HG02852 (cell line): ENCODE data around the gene C19orf85.

Source experiments
- ATAC-seq: cut with Tn5 transposase; IDR thresholded peaks from one replicate; pipeline ENCODE4 v1.9.1; 2021; ENCODE audit warnings: mild to moderate bottlenecking, moderate library complexity; ENCODE audit not compliant: unreplicated experiment

C19orf85 gene

DNA sequence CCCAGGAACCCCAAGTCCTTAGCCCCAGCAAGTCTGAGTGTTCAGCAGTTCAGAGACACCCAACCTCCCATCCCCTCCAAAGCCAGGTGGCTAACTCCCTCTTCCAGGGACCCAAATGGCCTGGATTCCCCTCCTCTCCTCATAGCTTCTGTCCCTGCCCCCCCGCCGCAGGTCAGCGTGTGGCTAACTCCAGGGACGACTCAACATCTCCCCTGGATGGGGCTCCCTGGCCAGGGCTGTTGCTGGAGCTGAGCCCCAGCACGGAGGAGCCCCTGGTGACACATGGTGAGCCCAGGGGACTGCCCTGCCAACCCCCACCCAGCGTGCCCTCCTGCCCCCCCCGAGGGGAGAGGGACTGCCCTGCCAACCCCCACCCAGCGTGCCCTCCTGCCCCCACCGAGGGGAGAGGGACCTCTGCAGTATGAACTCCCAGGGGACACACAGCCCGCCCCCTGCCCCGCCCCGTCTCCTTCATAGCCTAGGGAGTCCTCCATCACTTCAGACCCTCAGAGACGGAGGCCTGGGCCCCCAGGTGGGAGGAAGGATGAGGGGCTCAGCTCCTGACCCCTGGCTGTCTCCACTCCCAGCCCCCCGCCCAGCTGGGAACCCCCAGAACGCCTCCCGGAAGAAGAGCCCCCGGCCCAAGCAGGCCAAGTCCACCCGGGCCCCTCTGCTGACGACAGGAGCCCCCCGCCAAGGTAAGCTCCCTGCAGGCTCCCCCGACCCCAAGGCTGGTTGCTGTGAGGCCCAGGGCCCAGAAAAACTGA is 25.3 kb upstream of the C19orf85 start:
- ATAC-seq, result no peak

DNA sequence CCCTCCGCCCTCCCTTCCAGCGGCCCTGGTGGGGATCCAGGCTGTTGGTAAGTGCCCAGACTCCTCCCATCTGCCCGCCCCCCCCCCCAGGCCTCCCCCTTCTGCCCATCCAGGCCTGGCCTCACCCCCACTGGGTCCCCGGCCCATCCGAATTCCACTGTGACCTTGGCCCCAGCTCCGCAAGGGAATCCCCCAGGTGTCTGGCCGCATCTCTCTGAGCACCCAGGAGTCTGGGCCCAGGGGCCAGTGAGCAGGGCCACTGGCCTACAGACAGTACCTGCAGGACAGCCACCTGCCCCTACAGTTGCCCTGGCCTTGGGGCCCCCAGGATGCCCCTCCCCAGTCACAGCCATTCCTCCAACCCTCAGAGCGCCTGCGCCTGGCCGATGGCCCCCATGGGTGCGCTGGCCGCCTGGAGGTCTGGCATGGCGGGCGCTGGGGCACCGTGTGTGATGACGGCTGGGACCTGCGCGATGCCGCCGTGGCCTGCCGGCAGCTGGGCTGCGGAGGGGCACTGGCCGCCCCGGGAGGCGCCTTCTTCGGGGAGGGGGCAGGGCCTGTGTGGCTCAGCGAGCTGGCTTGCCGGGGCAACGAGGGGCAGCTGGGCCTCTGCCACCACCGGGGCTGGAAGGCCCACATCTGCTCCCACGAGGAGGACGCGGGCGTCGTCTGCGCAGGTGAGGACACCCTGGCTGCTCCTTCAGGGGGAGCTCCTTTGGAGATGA is 24.6 kb upstream of the C19orf85 start:
- no peak for ATAC-seq

DNA sequence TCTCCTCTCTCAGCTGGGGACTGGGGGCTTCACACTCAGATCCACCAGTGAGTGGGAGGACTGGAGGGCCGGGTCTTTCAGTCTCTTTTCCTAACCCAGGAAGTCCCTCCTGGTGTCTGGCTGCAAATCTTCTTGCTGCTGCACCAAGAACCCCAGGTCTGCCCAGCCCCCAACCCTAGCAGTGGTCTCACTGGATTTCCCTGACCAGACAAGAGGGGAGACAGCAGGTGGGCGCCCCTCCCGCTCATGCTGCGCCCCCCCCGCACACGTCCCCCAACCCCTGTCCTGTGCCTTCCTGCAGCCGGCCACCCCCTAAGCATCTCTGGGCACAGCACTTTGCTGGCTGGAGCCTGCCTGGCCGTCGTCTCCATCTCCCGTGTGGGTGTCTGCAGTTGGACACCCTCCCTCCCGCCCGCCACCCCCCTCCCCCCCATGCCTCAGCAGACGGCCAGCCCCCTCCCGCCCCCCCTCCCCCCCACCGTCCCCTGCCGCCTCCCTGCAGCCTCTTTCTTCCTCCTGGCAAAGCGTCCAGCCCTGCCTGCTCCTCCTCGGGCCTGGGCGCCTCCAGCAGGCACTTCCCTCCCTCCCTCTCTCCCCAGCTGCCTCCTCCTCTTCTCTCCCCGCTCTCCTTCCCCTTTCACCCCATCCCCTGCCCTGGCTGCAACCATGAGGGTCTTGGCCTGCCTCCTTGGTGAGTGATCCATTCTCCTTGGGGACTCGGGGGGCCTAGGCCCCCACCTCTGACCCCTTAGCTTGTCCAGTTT is 23.6 kb upstream of the C19orf85 start, which contains the start of gene SSC5D:
Gene SSC5D, plus strand, starts transcription at position 513 of the 764 bp plus-strand sequence. Its CDS starts 154 bp downstream, at position 667.
- no peak for ATAC-seq

DNA sequence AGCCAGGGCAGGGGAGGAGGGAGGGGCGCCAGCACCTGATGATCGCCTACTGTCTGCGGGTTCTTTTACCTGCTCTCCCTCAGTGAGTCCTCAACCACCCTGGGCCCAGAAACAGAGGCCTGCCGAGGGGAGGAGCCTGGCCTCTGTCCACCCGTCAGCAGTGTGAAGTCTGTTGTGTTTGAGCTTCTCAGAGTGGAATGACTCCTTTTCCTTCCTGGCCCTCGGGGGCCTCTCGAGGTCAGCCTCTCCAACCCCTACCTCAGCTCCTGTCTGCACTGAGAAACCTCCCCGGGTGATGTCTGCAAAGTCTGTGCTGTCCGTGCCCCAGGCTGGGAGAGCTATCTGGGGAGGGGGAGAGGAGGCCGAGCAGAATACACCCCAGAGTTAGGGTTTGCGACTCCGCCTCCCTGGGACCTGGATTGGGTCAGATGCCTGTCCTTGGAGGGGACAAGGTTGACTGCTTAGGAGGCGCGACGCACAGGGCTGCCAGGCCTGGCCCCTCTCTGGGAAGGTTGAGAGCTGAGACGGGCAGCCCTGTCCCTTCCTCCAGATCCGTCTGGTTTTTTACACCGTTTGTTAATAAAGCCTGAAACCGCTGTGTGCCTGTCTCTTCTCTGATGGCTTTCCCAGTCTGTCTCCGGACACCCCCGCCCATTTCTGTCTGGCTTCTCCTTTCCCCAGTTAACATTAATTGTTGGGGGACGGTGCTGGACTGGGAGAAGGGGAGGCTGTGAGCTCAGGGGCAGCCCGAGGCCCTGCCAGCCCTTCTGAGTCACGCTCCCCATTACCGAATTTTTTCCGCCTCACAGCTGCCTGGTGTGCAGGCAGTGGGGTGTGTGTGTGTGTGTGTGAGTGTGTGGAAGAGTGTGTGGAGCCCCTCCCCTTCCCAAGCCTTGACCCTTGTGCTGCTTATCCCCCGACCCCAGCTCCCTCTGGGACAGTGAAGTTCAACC is 22.7 kb upstream of the C19orf85 start:
- ATAC-seq, result no peak

DNA sequence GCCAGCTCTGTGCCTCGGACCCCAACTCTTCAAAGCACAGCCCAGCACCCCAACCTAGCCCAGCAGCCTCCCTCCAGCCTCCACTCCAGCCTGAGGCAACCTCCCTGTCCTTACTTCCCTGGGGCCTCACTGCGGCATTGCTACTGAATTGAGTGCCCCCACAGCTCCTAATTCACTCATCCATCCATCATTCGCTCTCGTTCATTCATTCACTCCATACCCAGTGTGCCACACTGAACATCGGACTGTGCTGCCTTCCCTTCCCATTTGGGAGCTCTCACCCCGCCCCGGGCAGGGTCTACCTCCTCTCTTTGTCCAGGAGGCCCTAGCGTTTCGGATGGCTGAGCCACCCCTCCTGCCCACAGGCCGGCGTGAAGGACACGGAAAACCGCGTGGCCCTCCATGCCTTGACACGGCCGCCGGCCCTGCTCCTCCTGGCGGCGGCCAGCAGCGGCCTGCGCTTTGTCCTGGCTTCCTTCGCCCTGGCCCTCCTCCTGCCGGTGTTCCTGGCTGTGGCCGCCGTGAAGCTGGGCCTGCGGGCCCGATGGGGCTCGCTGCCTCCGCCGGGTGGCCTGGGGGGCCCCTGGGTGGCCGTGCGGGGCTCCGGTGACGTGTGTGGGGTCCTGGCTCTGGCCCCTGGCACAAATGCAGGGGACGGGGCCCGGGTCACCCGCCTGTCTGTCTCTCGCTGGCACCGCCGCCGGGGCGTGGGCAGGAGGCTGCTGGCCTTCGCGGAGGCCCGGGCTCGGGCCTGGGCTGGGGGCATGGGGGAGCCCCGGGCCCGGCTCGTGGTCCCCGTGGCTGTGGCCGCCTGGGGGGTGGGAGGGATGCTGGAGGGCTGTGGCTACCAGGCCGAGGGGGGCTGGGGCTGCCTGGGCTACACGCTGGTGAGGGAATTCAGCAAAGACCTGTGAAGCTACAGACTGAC is 21.8 kb upstream of the C19orf85 start:
- no peak for ATAC-seq

DNA sequence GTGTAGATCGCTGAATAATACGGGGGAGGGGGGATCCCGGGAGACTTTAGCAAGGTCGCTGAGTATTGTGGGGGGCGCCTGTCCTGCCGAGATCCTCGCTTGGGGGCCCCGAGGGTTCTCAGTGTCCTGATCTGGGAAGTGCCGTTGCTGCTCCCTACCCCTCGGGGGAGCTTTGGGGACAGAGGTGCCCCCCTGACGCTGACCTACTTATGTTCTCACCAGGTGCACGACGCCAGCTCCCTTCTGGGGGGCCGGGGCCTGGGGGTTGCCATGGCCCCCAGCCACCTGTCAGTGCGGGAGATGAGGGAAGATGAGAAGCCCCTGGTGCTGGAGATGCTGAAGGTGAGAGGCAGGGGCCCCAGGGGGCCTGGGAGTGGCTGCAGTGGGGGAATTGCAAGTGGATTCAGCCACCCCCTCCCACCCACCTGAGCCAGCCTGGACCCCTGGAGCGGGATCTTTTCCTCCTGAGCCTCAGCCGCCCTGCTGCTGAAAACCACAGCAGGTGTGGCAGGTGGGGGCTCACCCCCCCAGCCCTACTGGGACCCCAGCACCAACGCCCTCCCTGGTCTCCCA is 21.0 kb upstream of the C19orf85 start:
- no peak for ATAC-seq

DNA sequence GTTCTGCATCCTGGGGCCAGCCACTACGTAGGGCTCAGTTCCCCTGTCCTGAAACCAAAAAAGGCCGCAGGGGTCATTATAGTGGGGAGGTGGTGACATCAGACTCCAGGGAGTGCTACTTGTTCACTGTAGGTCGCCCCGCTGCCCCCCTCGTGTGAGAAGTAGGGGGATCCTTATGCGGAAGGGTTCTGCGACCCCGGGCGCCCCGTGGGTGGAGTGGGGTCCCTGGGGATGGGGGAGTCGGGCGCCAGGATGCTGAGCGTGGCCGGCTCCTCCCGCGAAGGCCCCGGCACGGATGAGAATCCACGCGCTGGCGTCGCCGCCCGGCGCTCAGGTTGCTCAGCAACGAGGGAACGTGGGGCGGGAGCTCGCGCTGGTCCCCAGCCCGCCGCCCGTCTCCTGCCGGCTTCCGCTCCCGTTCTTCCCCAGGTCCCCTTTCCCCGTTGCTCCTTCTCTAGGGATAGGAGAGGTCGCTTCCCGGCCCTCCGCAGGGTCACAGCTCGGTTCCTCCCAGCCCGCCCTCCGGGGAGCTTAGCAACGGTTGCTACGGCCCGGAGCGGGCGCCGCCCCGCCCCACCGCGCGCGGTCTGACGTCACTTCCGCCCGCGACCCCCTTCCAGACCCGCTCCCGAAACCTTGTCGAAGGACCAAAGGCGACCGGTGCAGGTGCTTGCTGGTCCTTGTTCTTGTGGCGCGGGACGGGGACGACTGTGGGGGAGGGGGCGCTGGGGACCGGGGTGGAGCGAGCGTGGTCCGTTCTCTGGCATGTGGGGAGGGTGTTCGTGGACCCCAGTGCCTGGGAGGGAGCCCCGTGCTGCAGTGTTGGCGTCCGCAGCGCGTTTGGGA is 20.3 kb upstream of the C19orf85 start, which contains the start of gene NAT14:
Gene NAT14, plus strand, starts transcription at position 596 of the 846 bp plus-strand sequence. CDS start 521 bp downstream, outside the sequence.
- ATAC-seq, result no peak

DNA sequence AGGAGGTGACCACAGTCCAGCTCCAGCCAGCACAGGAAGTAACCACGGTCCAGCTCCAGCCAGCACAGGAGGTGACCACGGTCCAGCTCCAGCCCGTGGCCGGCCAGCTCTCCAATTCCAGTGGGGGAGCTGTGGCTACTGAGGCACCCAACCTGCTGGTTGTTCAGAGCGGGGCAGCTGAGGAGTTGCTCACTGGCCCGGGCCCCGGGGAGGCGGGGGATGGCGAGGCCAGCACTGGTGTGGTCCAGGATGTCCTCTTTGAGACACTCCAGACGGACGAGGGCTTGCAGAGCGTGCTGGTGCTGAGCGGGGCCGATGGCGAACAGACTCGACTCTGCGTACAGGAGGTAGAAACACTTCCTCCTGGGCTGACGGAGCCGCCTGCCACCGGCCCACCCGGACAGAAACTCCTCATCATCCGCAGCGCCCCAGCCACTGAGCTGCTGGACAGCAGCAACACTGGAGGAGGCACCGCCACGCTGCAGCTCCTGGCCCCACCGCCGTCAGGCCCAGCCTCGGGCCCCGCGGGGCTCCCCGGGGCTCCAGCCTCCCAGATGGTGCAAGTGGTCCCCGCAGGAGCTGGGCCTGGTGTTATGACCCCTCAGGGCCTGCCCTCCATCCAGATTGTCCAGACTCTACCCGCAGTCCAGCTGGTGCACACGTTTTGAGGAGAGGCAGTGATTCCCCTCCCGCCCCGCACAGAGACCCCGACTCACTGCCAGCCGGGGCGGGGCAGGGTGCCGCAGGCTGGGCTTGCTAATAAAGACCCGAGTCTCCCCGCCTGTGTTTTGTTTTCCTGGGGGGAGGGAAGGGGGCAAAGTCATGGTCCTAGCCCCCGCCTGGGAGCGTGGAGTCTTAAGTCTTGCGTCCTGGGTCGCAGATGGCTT is 19.4 kb upstream of the C19orf85 start:
- ATAC-seq, result no peak

DNA sequence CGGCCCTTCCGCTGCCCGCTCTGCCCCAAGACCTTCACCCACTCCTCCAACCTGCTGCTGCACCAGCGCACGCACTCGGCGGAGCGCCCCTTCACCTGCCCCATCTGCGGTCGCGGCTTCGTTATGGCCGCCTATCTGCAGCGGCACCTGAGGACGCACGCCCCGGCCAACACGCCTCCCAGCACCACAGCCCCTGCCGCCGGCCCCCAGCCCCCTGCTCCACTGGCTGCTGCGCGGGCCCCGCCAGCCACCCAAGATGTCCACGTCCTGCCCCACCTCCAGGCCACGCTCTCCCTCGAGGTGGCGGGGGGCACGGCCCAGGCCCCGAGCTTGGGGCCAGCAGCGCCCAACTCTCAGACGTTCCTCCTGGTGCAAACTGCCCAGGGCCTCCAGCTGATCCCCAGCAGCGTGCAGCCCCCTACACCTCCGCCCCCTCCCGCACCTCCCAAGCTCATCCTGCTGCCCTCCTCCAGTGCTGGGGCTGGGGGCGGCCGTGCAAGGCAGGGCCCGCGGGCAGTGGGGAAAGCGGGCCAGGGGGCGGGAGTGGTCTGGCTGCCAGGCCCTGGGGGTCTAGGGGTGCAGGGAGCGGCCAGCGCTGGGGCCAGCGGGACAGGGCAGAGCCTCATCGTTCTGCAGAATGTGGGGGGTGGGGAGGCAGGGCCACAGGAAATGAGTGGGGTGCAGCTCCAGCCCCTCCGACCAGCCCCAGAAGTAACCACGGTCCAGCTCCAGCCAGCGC is 18.6 kb upstream of the C19orf85 start:
- no peak for ATAC-seq

DNA sequence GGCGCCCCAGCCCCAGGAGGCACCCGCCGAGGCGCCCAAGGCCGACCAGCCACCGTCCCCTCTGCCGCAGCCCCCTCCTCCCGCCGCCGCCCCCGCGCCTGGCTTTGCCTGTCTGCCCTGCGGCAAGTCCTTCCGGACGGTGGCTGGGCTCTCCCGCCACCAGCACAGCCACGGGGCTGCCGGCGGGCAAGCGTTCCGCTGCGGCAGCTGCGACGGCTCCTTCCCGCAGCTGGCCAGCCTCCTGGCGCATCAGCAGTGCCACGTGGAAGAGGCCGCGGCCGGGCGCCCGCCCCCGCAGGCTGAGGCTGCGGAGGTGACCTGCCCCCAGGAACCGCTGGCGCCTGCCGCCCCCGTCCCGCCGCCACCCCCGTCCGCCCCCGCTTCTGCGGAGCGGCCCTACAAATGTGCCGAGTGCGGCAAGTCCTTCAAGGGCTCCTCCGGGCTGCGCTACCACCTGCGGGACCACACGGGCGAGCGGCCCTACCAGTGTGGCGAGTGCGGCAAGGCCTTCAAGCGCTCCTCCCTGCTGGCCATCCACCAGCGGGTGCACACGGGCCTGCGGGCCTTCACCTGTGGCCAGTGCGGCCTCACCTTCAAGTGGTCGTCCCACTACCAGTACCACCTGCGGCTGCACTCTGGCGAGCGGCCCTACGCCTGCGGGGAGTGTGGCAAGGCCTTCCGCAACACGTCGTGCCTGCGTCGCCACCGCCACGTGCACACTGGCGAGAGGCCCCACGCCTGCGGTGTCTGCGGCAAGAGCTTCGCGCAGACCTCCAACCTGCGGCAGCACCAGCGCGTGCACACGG is 17.8 kb upstream of the C19orf85 start:
- no peak for ATAC-seq

DNA sequence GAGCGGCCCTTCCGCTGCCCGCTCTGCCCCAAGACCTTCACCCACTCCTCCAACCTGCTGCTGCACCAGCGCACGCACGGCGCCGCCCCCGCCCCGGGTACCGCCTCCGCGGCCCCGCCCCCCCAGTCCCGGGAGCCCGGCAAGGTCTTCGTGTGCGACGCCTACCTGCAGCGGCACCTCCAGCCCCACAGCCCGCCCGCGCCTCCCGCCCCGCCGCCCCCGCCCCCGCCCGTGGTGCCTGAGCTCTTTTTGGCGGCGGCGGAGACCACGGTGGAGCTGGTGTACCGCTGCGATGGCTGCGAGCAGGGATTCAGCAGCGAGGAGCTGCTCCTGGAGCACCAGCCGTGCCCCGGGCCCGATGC is 17.2 kb upstream of the C19orf85 start:
- no peak for ATAC-seq

DNA sequence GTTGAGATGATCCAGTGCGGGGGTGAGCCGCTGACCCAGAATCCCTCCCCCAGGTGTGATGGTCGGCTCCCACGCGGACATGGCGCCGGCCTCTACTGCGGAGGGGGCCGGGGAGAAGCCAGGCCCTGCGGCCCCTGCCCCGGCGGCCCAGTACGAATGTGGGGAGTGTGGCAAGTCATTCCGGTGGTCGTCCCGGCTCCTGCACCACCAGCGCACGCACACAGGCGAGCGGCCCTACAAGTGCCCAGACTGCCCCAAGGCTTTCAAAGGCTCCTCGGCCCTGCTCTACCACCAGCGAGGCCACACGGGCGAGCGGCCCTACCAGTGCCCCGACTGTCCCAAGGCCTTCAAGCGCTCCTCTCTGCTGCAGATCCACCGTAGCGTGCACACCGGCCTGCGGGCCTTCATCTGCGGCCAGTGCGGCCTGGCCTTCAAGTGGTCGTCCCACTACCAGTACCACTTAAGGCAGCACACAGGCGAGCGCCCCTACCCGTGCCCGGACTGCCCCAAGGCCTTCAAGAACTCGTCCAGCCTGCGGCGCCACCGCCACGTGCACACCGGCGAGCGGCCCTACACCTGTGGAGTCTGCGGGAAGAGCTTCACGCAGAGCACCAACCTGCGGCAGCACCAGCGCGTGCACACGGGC is 16.7 kb upstream of the C19orf85 start:
- ATAC-seq, result no peak

DNA sequence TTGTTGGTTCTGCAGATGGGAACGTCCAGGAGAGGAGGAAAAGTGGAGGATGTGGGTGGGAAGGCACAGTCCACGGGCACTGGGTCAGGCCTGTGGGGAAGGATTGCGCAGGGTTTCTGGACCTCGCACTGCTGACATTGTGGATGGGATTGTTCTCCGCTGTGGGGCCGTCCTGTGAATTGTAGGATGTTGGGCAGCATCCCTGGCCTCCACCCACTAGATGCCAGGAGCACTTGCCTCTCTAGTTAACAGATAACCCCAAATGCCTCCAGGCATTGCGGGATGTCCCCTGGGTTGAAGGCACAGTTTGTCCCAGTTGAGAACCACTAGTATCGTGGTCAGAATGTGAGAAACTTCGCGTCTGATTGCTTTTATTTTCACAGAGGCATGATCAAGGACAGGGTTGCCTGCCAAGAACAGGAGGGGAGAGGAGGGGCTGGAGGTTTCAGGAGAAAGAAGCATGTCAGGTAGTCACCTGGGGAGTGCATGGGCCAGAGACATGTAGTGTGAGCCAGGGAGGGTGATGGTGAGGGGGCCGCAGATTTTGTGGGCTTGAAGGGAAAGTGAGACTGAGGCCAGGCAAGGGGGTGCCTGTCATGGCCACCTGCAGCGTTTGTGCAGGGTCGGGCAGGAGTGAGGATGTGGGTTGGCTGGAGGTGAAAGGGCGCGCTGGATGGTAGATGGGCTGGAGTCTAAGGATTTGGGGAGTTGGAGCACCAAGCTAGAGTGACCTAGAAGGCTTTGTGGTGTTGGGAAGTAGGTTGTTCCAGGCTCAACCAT is 15.1 kb upstream of the C19orf85 start:
- no peak for ATAC-seq

DNA sequence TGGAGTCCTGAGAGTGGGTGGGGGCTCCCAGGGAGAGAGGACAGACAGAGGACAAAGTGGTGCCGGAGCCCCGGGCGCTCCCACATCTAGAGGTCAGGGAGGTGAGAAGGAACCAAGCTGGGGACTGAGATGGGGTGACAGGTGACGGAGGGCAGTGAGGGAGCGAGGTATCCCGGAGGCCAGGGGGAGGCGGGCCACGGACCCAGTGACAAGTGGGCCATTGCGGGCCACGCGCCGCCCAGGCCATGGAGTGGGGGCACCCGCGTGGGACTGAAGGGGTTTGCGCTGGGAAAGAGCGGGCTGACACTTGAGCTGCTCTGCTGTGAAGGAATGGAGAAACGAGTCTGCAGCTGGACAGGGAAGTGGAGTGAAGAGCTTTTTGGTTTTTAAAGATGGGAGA is 14.5 kb upstream of the C19orf85 start:
- no peak for ATAC-seq
